A172 (cell line): ENCODE results near the gene FBXO44. TPM values are rescaled to one million over a fixed set of nuclear protein-coding genes. Genes with fewer than 3 reads are reported as not detected.
A peak's percentile ranks its signal among the peaks of the same experiment; 100 is the strongest.

Experiments
- DNase-seq: peaks from one replicate; pipeline ENCODE4 v3.0.0-alpha.2; 2015; ENCODE audit warnings: low spot score
- total RNA-seq: library from RNA; depleted of rRNA; stranded (reverse); fragments of >200 nt; shearing (Covaris generic); gene quantifications from 2 replicates; pipeline ENCODE4 v1.2.3, GENCODE V29; 2014

Gene FBXO44
- total RNA-seq, 1 experiment from 2014 or later, result 17.6 TPM

DNA sequence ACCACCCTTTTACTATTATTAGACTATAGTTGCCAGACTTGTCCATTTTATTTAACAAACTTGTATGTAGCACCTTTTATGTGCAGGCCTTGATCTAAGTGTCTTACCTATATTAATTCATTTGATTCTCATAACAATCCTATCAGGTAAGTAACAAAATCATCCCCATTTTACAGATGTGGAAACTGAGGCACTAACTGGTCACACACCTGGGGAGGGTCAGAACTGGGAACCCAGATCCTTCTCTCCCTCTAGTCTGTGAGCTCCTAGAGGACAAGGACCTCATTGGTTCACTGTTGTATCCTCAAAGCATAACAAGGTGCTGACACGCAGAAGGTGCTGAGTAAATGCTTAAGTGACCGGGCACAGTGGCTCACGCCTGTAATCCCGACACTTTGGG is 15.3 kb upstream of the FBXO44 start:
- DNase-seq, result no peak

DNA sequence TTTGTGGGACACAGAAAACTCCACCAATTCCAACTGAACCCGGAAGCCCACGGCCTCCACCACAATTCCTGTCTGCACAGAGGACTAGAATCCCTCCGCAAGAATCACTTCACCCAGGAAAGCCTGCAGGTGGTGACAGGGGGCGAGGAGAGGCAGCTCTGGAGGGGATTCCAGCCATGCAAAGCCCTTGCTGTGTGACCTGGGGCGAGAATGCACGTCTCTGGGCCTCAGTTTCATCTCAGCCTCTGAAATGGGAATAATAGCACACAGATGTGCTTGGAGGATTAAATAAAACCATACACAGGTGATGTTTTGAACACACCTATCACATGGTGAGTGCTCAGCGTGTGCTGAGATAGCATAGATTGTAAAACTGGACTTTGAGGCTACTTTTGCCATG is 14.6 kb upstream of the FBXO44 start:
- no peak for DNase-seq

DNA sequence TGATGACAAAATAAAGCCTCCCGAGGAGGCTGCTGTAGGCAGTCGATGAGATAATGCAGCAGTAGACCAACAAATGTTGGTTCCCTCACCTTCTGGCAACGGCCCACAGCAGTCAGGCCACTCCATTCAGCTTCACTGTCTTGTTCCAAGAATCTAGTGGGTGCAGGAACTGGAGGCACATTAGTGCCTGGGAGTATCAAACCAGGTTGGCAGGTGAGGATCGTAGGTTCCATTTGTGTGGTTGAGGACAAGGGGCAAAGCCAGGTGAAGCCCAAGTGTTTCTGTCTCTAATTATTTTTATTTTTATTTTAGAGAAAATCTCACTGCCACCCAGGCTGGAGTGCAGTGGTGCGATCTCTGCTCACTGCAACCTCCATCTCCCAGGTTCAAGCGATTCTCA is 13.7 kb upstream of the FBXO44 start:
- DNase-seq, result no peak

DNA sequence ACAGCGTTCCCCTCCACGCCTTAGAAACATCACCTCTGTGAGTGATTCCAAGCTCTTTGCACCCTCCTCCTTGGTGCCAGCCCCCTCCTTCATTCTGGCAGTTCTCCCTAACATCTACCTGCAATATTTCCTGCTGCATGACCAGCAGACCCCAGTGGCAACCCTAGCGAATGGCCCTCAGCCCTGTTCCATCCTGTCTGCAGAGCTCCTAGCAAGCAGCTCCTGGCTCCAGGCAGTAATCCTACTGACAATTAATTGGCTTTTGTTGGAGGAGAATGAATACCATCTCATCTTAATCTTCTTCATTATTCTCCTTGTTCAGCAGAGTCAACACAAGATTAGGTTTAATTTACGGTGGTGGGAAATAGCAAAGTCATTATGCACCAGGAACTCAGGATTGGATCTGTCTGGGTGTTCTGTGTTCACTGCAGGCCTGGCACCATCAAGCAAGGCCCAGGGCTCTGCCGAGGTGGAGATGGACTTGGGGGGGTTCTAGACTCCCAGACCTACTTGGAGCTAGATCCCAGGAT is 12.8 kb upstream of the FBXO44 start:
- no peak for DNase-seq

DNA sequence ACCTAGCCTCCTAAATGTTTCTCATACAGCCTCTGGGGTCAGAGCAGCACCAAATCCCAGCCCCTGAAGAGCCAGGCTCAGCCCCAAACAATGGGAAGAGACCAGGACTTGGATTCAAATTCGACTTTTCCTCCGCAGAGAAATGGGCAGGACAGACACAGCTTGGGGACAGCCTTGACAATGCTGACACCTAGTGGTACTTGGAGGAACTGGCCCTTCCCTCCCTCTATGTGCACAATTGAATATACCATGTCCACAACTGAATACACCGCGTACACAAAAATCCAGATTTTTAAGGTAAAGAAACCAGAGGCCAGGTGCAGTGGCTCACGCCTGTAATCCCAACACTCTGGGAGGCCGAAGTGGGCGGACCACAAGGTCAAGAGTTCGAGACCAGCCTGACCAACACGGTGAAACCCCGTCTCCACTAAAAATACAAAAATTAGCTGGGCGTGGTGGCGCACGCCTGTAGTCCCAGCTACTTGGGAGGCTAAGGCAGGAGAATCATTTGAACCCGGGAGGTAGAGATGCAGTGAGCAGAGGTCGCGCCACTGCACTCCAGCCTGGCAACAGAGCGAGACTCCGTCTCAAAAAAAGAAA is 12.2 kb upstream of the FBXO44 start:
- DNase-seq, result peak; percentile 41

DNA sequence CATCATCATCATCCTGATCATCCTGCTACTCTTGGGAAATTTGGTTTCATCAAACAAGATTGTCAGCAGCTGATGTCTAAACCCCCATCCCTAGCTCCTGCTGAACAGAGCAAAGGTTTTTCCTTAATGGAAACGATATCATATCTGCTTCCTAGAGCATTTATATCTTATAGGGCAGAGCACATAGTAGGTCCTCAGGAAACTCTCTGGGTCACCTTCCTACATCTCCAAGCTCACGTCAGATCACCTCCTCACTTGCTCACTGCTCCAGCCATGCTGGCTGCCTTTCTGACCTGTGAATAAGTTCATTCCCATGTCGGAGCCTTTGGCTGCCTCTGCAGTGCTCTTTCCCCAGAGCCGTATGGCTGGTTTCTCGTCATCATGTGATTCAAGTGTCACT is 10.9 kb upstream of the FBXO44 start:
- no peak for DNase-seq

DNA sequence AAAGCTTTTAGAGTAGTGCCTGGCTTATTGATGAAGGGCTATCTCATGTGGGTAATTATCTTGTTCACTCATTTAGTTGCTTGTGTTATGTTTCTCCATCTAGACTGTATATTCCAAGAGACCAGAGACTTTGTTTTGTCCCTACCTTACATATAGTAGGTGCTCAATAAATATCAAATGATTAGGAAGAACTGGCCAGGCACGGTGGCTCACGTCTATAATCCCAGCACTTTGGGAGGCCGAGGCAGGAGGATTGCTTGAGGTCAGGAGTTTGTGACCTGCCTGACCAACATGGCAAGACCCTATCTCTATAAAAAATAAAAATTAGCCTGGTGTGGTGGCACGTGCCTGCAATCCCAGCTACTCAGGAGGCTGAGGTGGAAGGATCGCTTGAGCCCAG is 9.4 kb upstream of the FBXO44 start:
- no peak for DNase-seq

DNA sequence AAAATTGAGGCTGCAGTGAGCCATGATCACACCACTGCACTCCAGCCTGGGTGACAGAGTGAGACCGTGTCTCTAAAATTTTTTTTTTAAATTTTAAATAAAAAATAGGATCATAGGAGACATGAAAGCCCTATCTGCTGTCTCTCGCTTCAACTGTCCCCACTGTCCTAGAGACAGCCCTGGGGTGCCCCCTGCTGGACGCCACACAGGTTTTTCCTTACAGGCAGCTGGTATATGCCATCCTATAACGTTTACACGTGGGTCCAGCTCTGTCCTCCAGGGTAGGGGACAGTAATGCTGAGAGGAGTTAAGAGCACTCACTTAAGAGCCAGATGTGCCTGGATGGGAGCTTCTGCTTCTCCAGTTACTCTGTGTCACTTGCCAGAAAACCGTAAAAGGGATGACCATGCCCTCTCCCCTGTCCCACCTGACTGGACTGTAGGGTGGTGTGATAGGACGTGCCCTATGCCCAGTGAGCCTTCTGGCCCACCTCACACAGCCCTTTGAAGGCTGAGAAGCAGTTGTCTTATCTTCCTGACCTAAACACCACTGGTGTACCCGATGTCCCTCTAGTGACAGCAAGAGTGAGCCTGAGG is 8.9 kb upstream of the FBXO44 start:
- DNase-seq, result peak; percentile 46

DNA sequence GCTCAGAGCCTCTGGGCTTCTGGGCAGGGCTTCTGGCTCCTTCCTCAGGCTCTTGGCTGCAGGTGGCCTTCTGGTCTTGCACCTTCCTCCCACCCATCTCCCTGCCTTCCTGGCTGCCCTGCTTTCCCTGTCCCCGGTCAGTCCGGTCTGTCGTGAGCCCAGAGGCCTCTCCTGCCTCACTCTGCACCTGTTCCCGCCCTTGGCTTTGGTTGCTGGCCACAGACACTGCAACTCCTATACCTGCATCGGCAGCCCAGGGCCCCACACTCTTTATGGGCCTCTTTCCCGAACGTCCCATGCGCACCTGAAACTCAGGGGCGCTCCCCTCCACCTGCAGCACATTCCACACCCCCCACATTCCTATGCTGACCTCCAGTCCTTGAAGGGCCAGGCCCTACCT is 8.4 kb upstream of the FBXO44 start:
- no peak for DNase-seq

DNA sequence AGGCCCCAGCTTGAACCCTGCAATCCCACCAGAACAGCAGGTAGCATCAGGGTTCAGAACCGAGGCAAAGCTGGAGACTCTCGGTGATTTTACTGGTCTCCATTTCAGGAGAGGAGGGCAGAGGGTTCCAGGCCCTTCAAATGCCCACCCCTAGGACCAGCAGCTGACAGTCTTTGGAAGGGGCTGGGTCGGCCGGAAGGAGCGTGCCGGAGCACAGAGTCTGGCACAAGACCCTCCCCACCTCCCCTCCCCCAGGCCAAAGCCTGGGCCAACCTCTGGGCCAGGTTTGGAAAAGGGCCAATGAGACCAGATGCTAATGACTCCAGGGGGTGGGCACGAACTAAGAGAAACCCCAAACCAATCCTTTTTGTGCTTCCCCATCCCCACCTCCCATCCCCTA is 7.3 kb upstream of the FBXO44 start:
- DNase-seq, result no peak

DNA sequence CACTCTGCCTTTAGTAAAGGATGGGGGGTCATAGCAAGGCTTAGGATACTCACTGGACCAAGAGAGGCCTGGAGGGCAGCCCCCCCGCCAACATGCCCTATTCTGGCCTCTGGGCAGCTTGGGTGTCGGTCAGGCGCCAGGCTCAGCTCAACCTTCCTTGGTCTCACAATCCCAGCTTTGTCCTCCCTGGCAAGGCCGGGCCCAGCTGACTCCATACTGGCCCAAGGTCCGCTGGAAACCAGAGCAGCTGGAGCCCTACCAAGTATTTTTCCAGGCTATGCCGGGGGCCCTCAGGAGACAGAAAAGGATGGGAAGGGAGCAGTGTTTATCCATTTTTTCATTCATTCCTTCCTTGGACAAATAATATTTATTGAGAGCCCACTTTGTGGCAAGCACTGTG is 6.6 kb upstream of the FBXO44 start:
- DNase-seq, result no peak

DNA sequence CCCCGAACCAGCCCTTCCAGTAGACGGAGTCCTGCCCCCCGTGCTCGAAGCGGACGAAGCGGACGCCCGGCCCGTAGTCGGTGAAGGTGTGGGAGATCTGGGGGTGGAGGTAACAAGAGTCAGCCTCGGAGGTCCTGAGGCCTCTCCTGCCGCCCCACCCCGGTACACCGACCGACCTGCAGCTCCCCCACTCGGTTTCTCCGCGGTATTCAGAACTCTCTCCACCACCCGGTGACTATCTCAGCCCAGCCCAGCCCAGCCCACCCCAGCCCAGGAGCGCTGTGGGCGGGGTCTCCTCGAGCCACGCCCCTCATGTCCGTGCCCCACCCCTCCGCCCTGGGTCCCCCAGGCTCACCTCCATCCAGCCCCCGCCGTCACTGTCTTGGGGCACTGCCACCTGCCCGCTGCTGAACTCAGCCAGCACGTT is 5.9 kb upstream of the FBXO44 start:
- no peak for DNase-seq

DNA sequence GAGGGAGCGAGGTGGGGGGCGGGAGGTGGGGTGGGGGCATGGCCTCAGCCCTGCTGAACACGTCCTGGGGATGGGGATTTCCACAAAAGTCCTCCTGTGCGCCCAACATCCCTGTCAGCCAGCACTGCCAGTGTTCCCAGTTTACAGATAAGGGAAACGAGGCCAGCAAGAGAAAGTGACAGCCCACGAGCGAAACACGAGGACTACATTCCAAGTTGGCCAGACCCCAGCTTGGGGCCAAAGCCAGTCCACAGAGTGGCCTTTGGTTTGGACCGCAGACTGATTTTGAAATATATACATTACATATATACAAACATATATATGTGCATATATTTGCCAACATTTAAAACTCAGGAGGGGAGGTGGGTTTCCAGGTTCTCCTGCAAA is 5.4 kb upstream of the FBXO44 start:
- no peak for DNase-seq

DNA sequence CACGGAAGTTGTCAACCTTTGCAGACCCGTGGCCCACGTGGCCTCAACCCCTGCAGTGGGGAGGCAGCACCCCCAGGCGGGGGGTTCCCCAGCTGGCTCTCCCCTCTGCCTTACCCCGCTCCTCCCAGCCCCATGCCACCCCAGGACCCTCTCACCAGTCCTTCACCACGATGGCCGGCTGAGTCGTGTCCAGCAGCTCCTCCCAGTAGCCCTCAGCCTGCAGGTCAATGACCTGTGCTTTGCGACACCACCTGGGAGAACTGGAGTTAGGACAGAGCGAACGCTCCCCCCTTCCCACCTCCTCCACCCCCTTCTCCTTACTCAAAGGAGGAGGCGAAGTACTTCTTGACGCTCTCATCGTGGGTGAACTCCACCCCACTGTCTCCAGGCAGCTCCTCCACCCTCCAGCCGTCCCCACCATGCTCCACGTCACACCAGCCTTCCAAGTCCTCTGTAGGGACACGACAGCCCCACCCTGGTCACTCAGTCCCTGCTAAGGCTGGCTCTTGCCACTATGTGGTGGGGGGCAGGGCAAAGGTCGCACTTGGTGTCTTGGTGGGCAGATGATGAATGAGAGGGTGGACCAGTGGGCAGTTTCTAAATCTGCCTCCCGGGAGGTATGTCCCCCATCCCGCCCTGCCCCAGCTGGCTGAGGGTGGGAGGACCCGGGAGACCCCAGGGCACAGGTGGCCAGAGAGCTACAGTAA is 4.9 kb upstream of the FBXO44 start:
- no peak for DNase-seq

DNA sequence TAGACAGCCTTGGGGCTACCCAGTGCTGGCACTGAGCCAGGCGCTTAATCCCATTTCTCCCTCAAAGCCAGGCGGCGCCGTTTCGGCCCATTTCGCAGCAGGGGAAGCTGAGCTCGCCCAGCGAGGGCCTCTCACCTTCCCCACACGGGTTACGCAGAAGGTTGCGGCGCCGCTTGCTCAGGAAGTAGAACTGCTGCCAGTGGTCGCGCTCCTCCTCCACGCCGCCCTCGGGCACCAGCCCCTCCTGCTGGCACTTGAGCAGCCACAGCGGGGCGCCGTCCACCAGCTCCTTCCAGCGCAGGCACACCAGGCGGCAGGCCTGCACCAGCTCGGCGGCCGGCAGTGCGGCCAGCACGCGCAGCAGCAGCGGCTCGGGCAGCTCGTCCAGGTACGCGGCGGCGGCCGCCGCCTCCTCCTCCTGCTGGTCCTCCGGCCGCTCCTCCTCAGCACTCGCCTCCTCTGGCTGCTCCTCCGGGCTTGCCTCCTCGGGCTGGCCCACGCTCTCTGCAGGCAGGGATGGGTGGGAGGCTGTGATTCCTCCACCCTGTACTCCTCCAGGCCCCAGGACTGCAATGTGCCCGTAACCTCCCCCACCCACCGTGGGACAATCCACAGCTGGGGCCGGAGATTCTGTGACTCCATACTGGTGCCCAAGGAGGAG is 4.2 kb upstream of the FBXO44 start:
- DNase-seq, result peak; percentile 54

DNA sequence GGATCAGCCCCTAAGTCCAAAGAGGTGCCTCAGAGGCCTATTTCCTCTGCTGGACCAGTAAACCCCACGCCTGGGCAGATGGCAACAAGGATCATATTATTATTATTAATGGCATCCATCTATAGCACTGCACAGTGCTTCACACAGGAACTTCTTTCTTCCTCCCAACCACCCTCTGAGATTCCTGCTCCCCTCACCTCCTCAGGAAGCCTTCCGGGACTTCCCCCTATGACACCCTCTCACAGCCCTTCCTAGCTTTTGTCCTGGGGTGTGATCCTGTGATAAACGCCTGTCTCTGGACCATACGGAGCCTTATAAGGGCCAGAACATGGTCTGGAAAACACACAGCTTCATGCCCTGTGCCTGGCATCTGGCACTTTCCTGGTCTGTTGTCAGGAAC is 3.7 kb upstream of the FBXO44 start:
- no peak for DNase-seq

DNA sequence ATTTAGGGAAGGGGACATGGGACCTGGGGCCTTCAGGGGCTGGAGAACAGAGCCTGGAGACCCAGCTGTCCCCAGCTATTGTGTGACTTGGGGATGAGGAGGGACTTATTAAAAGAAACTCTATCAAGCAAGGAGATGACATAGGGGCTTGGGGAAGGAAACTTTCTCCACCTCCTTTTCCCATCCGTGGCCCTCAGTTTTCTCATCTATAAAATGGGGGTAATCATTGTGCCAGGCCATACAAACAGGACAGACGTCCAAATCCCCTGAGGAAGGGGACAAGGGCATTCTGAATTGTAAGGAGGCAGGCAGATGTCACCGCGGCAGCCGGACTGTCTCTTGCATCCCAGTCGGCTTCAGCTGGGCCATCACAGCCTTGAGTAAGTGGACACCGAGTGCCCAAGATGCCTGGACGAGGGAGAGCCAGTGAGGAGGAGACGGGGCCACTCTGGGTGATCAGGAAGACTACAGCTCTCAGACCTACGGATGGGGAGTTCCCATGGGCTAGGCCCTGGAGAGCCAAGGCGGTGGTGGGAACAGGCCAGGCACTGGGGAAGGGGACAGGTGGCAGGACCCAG is 2.4 kb upstream of the FBXO44 start:
- no peak for DNase-seq

DNA sequence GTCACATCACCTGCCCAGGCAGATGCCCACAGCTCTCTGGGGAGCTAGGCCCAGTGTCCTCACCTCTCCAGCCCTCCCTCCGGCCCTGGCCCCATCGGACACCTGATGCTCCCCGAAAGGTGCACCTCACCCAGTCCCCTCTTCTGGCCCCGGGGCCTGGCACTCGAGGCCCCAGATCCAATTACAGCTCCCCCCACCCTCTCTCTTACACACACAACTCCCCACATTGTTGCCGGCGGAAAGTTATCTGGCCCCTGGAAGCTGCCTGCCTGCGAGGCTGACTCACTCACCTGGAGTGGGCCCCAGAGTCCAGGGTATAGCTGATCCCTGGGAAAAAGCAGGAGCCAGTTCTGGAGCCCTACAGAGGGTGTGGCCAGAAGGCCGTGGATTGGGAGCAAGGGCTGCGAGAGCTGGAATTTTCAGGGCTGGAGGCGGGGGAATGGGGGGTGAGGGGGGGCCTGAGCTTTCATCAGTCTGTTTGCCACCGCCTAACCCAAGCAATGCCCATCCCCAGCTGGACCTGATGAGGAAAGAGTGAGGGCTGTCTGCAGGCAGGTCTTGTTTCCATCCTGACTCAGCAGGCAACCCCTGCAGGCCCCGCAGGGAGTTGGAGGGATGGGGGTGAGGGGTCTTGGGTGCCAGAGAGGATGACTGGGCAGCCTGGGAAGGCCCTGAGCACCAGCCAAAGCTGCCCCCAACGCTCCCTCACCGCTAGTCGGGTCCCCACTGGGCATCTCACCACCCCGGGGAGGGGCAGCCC is 1.4 kb upstream of the FBXO44 start:
- DNase-seq, result peak; percentile 55

DNA sequence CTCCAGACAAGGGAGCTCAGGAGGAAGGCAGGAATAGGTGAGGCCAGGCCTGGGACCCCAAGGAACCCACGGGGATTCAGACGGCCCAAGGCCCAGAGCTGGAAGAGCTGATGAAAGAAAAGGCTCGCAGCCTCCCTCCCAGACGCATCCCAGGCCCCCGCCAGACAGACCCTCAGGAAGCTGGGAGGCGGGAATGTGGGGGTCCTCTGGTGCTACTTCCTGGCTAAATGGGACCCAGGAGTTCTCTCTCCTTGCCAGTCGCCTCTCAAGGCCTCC is 878 bp upstream of the FBXO44 start:
- no peak for DNase-seq

DNA sequence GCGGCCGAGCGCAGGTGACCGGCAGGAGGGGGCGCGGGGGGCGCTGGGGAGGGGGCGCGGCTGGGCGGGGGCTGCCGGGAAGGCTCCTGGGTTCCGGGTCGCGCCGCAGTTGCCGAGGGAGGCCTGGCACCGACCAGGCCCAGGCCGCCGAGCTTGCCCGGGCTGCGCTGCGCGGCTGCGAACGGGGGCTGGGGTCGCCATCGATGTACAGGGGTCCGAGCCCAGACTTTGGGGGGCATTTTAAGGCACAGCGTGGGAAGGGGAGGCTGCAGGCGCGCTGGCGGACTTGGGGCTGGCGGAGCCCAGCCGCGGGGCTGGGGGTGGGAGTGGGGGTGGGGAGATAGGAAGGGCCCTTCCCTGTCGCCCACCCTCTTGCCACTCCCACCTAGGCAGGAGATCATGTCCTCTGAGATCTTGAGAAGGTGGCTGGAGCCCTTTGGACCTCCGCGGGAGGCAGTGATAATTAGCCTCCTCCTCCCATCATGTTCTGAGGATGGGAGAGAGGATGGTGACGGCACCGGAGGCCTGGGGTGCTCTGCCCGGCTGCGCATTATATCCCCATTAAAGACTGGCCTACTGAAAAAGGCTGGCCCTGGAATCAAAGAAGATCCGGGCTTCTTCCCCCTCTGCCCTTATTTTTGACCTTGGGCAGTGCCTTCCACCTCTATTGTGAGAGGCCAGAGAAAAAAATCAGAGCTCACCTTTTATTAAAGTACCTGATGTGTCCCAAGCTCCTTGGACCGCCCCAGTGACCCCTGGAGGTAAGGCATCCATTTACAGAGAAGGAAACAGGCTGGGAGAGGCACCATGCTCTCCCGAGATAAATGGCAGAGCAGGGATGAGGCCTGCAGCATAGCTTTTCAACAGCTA is 497 bp downstream of the FBXO44 start:
- DNase-seq, result no peak

DNA sequence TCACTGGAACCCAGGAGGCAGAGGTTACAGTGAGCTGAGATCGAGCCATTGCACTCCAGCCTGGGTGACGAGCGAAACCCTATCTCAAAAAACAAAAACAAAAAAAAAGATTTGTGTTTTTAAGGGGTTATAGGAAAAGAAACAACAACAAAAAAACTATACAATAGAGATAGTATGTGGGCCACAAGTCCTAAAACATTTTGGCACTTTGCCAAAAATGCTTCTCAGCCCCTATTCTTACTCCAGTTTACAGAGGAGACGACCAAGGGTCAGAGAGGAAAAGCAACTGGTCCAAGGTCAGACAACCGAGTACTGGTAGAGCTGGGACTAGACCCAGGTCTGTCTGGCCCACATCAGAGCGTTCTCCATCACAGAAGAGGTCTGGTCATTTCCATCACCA is 3.0 kb downstream of the FBXO44 start:
- no peak for DNase-seq
